ENCODE data around the gene C5orf58. TPM values are rescaled to one million over a fixed set of nuclear protein-coding genes. Genes with fewer than 3 reads are reported as not detected.

C5orf58 gene
- total RNA-seq (under 1 TPM in 1 of 9 donors, not detected in 8; 0.39 TPM), polyA plus RNA-seq (under 1 TPM in 1 of 3 donors, not detected in 2; 0.80 TPM)
- long read RNA-seq, donor 1 = 0 reads
- long read RNA-seq, donor 2 = 0 reads
- long read RNA-seq, donor 3 = 0 reads
- long read RNA-seq, donor 4 = 0 reads
- long read RNA-seq, donor 5 = 0 reads
- long read RNA-seq, donor 6, partial matches to known transcripts = 0 of 1 reads
- long read RNA-seq, donor 6, other reads (novel, unspliced or antisense) = 1 of 1 reads
- long read RNA-seq, donor 7 = 0 reads
- long read RNA-seq, donor 8, partial matches to known transcripts = 0 of 2 reads
- long read RNA-seq, donor 8, other reads (novel, unspliced or antisense) = 0 of 2 reads
- long read RNA-seq, donor 9 = 0 reads
- long read RNA-seq, donor 10 = 0 reads

GRCh38 chr5:170232786-170233185 lies at the start of gene C5orf58:
Gene C5orf58, plus strand, starts transcription at chr5:170232985. Its CDS starts 1,992 bp downstream, at chr5:170234977.
- DNase-seq = no peak
- Histone ChIP-seq H3K27me3 (no peaks in the 10 kb centered on the region), H3K4me1 (replicated peaks in 1 of 2) (no peaks in the 10 kb centered on the region), H3K27ac (no peak within 1 kb of the TSS), H3K9me3 (replicated peaks in 1 of 3) (no peaks in the 10 kb centered on the region), H3K4me3 (no peak within 1 kb of the TSS), H3K36me3 (replicated peaks in 1 of 2) (no peaks in the 10 kb centered on the region)
- intact Hi-C loops (cut with DNase I) = no loop called here
- WGBS, 4 donors = 92 to 97% (median 95%) methylated on average over 19 to 27 of the region's 27 CpGs
- TF ChIP-seq CTCF (IDR thresholded peaks at IDR 0.05) (no peak), POLR2A (IDR thresholded peaks at IDR 0.05) (no peak)

- WGBS, 4 donors = 50 to 80% (median 58%) methylated on average over 7 to 12 of the region's 12 CpGs
- no peaks in the 10 kb centered on the region for H3K9me3 ChIP-seq (replicated peaks in 1 of 3)
- no peaks in the 10 kb centered on the region for H3K27me3 ChIP-seq
Observed at GRCh38 chr5:170183816-170184687, 48.7 kb upstream of the C5orf58 start.

GRCh38 chr5:170184737-170185136 lies 48.0 kb upstream of the C5orf58 start:
- Histone ChIP-seq H3K4me3 (no peak overlapping the region), H3K27ac (no peak overlapping the region), H3K4me1 (replicated peaks in 1 of 2) (no peaks in the 10 kb centered on the region), H3K27me3 (no peaks in the 10 kb centered on the region), H3K36me3 (replicated peaks in 1 of 2) (no peaks in the 10 kb centered on the region), H3K9me3 (replicated peaks in 1 of 3) (no peaks in the 10 kb centered on the region)
- no peak for TF ChIP-seq CTCF (IDR thresholded peaks at IDR 0.05)
- TF ChIP-seq POLR2A (IDR thresholded peaks at IDR 0.05) = no peak
- WGBS, 4 donors = 80 to 85% (median 81%) methylated on average over 4 of the region's 4 CpGs
- intact Hi-C loops (cut with DNase I) = loop anchor here (2.0 to 5.0 kb wide), 2 partner anchors 82 to 84 kb away; no protein-coding TSS in a partner anchor
- DNase-seq = no peak

More at GRCh38 chr5:170183816-170184687, 48.7 kb upstream of the C5orf58 start:
- H3K36me3 ChIP-seq (replicated peaks in 1 of 2) = no peaks in the 10 kb centered on the region
- no peak overlapping the region for H3K4me3 ChIP-seq
- intact Hi-C loops (cut with DNase I) = loop anchor here in 1 of 2 donors (2.0 kb wide), 1 partner anchor 83 kb away; no protein-coding TSS in a partner anchor
- H3K27ac ChIP-seq = no peak overlapping the region
- no peaks in the 10 kb centered on the region for H3K4me1 ChIP-seq (replicated peaks in 1 of 2)
- no peak for TF ChIP-seq POLR2A (IDR thresholded peaks at IDR 0.05)
- peak; percentile 69 to 85 (median 76) for TF ChIP-seq CTCF (IDR thresholded peaks at IDR 0.05)
- peak; percentile 71 to 87 (median 78) for DNase-seq

GRCh38 chr5:170186156-170186555 lies 46.6 kb upstream of the C5orf58 start:
- no peak for TF ChIP-seq POLR2A (IDR thresholded peaks at IDR 0.05)
- no peak for TF ChIP-seq CTCF (IDR thresholded peaks at IDR 0.05)
- no peak for DNase-seq
- Histone ChIP-seq H3K27me3 (no peaks in the 10 kb centered on the region), H3K9me3 (replicated peaks in 1 of 3) (no peaks in the 10 kb centered on the region), H3K36me3 (replicated peaks in 1 of 2) (no peaks in the 10 kb centered on the region), H3K4me3 (no peak overlapping the region), H3K27ac (no peak overlapping the region), H3K4me1 (replicated peaks in 1 of 2) (no peaks in the 10 kb centered on the region)
- intact Hi-C loops (cut with DNase I) = loop anchor here in 1 of 2 donors (5.0 kb wide), 1 partner anchor 84 kb away; no protein-coding TSS in a partner anchor
- 42 to 49% (median 47%) methylated on average over 3 of the region's 3 CpGs for WGBS, 4 donors

Data from adrenal gland (tissue), 19 donors.